Activated CD4-positive, alpha-beta T cell treated with anti-CD3 and anti-CD28 coated beads for 36 hours (primary cell): Measurements from ENCODE around the gene LONRF2. TPM values are rescaled to one million over a fixed set of nuclear protein-coding genes. Genes with fewer than 3 reads are reported as not detected.

ENCODE experiments used
- ATAC-seq: fragments of 200-7000 bp; cut with Tn5 transposase; one replicate; pipeline ENCODE4 v1.10.0; 2021; ENCODE audit warnings: mild to moderate bottlenecking, moderate library complexity
- CTCF ChIA-PET: fragments of 350-600 bp; sonication (Branson Sonifier 250); formaldehyde crosslinking; loops from one replicate; lab custom pipeline; 2021; ENCODE audit warnings: antibody characterized with exemption; lab: Charles Lee
- POLR2A ChIA-PET: fragments of 350-600 bp; sonication (Branson Sonifier 250); formaldehyde crosslinking; loops from one replicate; lab custom pipeline; 2021; ENCODE audit warnings: antibody characterized with exemption, inconsistent platforms; lab: Charles Lee
- DNase-seq: peaks from one replicate; pipeline ENCODE4 v3.0.0-alpha.2; 2020
- H3K27ac Mint-ChIP-seq: one replicate; pipeline ENCODE4 v1.8.0; 2021; ENCODE audit warnings: mixed read lengths
- H3K27me3 Mint-ChIP-seq: one replicate; pipeline ENCODE4 v1.8.0; 2021; ENCODE audit warnings: mixed read lengths
- H3K36me3 Mint-ChIP-seq: one replicate; pipeline ENCODE4 v1.8.0; 2021; ENCODE audit warnings: low read depth, mixed read lengths
- H3K4me1 Mint-ChIP-seq: one replicate; pipeline ENCODE4 v1.8.0; 2021; ENCODE audit warnings: mixed read lengths
- H3K4me3 Mint-ChIP-seq: one replicate; pipeline ENCODE4 v1.8.0; 2021; ENCODE audit warnings: mild to moderate bottlenecking, moderate library complexity, mixed read lengths
- H3K9me3 Mint-ChIP-seq: one replicate; pipeline ENCODE4 v1.8.0; 2021; ENCODE audit warnings: low read depth, mixed read lengths
- intact Hi-C, 2 experiments: fragments of 100-400 bp; cut with DNase I in 1 of 2; cut with micrococcal nuclease in 1 of 2; formaldehyde crosslinking; loops; one replicate each; pipeline versions ENCODE4 v1.14.2 to v1.15.1; 2022 to 2024; cut with DNase I, micrococcal nuclease
- total RNA-seq, 2 experiments: library from RNA; stranded (reverse); gene quantifications; one replicate each; pipeline ENCODE4 v1.2.3, GENCODE V29; 2021

Gene LONRF2
- total RNA-seq, 2 experiments from 2014 or later = 0.02 to 0.04 TPM

GRCh38 chr2:100273387-100273786 is 48.9 kb downstream of the LONRF2 start:
- POLR2A ChIA-PET = no interaction called here
- ATAC-seq (no peak), DNase-seq (no peak)
- H3K4me3 Mint-ChIP-seq = no peak overlapping the region
- intact Hi-C loops = no loop called here
- H3K9me3 Mint-ChIP-seq = no peaks in the 10 kb centered on the region
- H3K4me1 Mint-ChIP-seq = peaks cover 4% of the 10 kb centered on the region
- CTCF ChIA-PET = interaction anchor here (0.9 to 2.7 kb wide), 3 partner anchors 10 to 714 kb away, joined by 3 to 15 read pairs (median 4); no protein-coding TSS in a partner anchor
- H3K27me3 Mint-ChIP-seq = no peaks in the 10 kb centered on the region
- H3K27ac Mint-ChIP-seq = no peak overlapping the region
- no peaks in the 10 kb centered on the region for H3K36me3 Mint-ChIP-seq

- ATAC-seq = no peak
- Mint-ChIP-seq H3K4me3 (no peak overlapping the region), H3K9me3 (no peaks in the 10 kb centered on the region), H3K36me3 (no peaks in the 10 kb centered on the region), H3K27me3 (no peaks in the 10 kb centered on the region), H3K4me1 (peaks cover 4% of the 10 kb centered on the region), H3K27ac (no peak overlapping the region)
- CTCF ChIA-PET = interaction anchor here (1.6 to 2.7 kb wide), 2 partner anchors 10 to 713 kb away, joined by 3 to 15 read pairs; no protein-coding TSS in a partner anchor
- POLR2A ChIA-PET = no interaction called here
- intact Hi-C loops = no loop called here
- DNase-seq = no peak
These were observed 49.4 kb downstream of the LONRF2 start for GRCh38 chr2:100272841-100273329.

- Mint-ChIP-seq H3K36me3 (no peaks in the 10 kb centered on the region), H3K4me3 (no peak overlapping the region), H3K27ac (no peak overlapping the region), H3K27me3 (no peaks in the 10 kb centered on the region), H3K9me3 (no peaks in the 10 kb centered on the region), H3K4me1 (peaks cover 4% of the 10 kb centered on the region)
- POLR2A ChIA-PET = no interaction called here
- ATAC-seq = no peak
- intact Hi-C loops = no loop called here
- DNase-seq = no peak
- CTCF ChIA-PET = interaction anchor here (0.6 kb wide), 1 partner anchor 334 kb away, joined by 3 read pairs; no protein-coding TSS in a partner anchor
These were observed 51.1 kb downstream of the LONRF2 start for GRCh38 chr2:100271210-100271609.

GRCh38 chr2:100270381-100271146 is 51.7 kb downstream of the LONRF2 start:
- Mint-ChIP-seq H3K27ac (no peak overlapping the region), H3K4me1 (peaks cover 4% of the 10 kb centered on the region), H3K4me3 (no peak overlapping the region), H3K27me3 (no peaks in the 10 kb centered on the region), H3K9me3 (no peaks in the 10 kb centered on the region), H3K36me3 (no peaks in the 10 kb centered on the region)
- CTCF ChIA-PET = interaction anchor here (0.6 kb wide), 1 partner anchor 333 kb away, joined by 3 read pairs; no protein-coding TSS in a partner anchor
- intact Hi-C loops = no loop called here
- POLR2A ChIA-PET = no interaction called here
- ATAC-seq = no peak
- DNase-seq = no peak

GRCh38 chr2:100269889-100270288 is 52.4 kb downstream of the LONRF2 start:
- Mint-ChIP-seq H3K4me1 (peaks cover 4% of the 10 kb centered on the region), H3K36me3 (no peaks in the 10 kb centered on the region), H3K9me3 (no peaks in the 10 kb centered on the region), H3K4me3 (no peak overlapping the region), H3K27ac (no peak overlapping the region), H3K27me3 (no peaks in the 10 kb centered on the region)
- intact Hi-C loops = no loop called here
- ATAC-seq = no peak
- no peak for DNase-seq
- POLR2A ChIA-PET = no interaction called here
- CTCF ChIA-PET = no interaction called here

GRCh38 chr2:100268986-100269385 is 53.3 kb downstream of the LONRF2 start:
- CTCF ChIA-PET = no interaction called here
- ATAC-seq (no peak), DNase-seq (no peak)
- Mint-ChIP-seq H3K36me3 (no peaks in the 10 kb centered on the region), H3K27ac (no peak overlapping the region), H3K9me3 (no peaks in the 10 kb centered on the region), H3K4me3 (no peak overlapping the region), H3K27me3 (no peaks in the 10 kb centered on the region), H3K4me1 (peaks cover 4% of the 10 kb centered on the region)
- POLR2A ChIA-PET = no interaction called here
- intact Hi-C loops = no loop called here

GRCh38 chr2:100267751-100268150 is 54.5 kb downstream of the LONRF2 start:
- DNase-seq = no peak
- Mint-ChIP-seq H3K4me3 (no peak overlapping the region), H3K36me3 (no peaks in the 10 kb centered on the region), H3K27me3 (no peaks in the 10 kb centered on the region), H3K9me3 (no peaks in the 10 kb centered on the region), H3K27ac (no peak overlapping the region), H3K4me1 (no peaks in the 10 kb centered on the region)
- ChIA-PET POLR2A (no interaction called here), CTCF (no interaction called here)
- intact Hi-C loops = no loop called here
- ATAC-seq = no peak

- H3K4me1 Mint-ChIP-seq = no peaks in the 10 kb centered on the region
- intact Hi-C loops = no loop called here
- no peak for DNase-seq
- no peak overlapping the region for H3K4me3 Mint-ChIP-seq
- no peaks in the 10 kb centered on the region for H3K36me3 Mint-ChIP-seq
- no peaks in the 10 kb centered on the region for H3K9me3 Mint-ChIP-seq
- ChIA-PET POLR2A (no interaction called here), CTCF (interaction anchor here (0.6 to 1.5 kb wide), 4 partner anchors 15 to 723 kb away, joined by 3 to 4 read pairs (median 3); no protein-coding TSS in a partner anchor)
- ATAC-seq = no peak
- H3K27me3 Mint-ChIP-seq = no peaks in the 10 kb centered on the region
- no peak overlapping the region for H3K27ac Mint-ChIP-seq
These were observed 56.2 kb downstream of the LONRF2 start for GRCh38 chr2:100266126-100266525.

- no peak for ATAC-seq
- ChIA-PET CTCF (interaction anchor here (1.5 to 5.0 kb wide), 2 partner anchors 14 to 115 kb away, joined by 3 to 110 read pairs; no protein-coding TSS in a partner anchor), POLR2A (no interaction called here)
- Mint-ChIP-seq H3K9me3 (no peaks in the 10 kb centered on the region), H3K27ac (no peak overlapping the region), H3K27me3 (no peaks in the 10 kb centered on the region), H3K36me3 (no peaks in the 10 kb centered on the region), H3K4me3 (no peak overlapping the region), H3K4me1 (no peaks in the 10 kb centered on the region)
- no peak for DNase-seq
- intact Hi-C loops = no loop called here
These were observed 57.1 kb downstream of the LONRF2 start for GRCh38 chr2:100265226-100265625.

- H3K36me3 Mint-ChIP-seq = no peaks in the 10 kb centered on the region
- H3K27me3 Mint-ChIP-seq = no peaks in the 10 kb centered on the region
- H3K4me3 Mint-ChIP-seq = no peak overlapping the region
- CTCF ChIA-PET = interaction anchor here (3.9 to 5.0 kb wide), 2 partner anchors 108 to 116 kb away, joined by 15 to 110 read pairs; no protein-coding TSS in a partner anchor
- ATAC-seq (no peak), DNase-seq (no peak)
- H3K27ac Mint-ChIP-seq = no peak overlapping the region
- H3K4me1 Mint-ChIP-seq = no peaks in the 10 kb centered on the region
- no peaks in the 10 kb centered on the region for H3K9me3 Mint-ChIP-seq
- POLR2A ChIA-PET = no interaction called here
- intact Hi-C loops = loop anchor here in 1 of 2 experiments (5.0 kb wide), 1 partner anchor 707 kb away; no protein-coding TSS in a partner anchor
These were observed 57.6 kb downstream of the LONRF2 start for GRCh38 chr2:100264651-100265050.

- ChIA-PET CTCF (interaction anchor here (0.7 to 5.0 kb wide), 6 partner anchors 9 to 500 kb away, joined by 3 to 110 read pairs (median 9); no protein-coding TSS in a partner anchor), POLR2A (no interaction called here)
- intact Hi-C loops = loop anchor here in 1 of 2 experiments (5.0 kb wide), 1 partner anchor 707 kb away; no protein-coding TSS in a partner anchor
- DNase-seq (no peak), ATAC-seq (no peak)
- Mint-ChIP-seq H3K36me3 (no peaks in the 10 kb centered on the region), H3K27me3 (no peaks in the 10 kb centered on the region), H3K4me1 (no peaks in the 10 kb centered on the region), H3K27ac (no peak overlapping the region), H3K4me3 (no peak overlapping the region), H3K9me3 (no peaks in the 10 kb centered on the region)
These were observed 58.2 kb downstream of the LONRF2 start for GRCh38 chr2:100264121-100264520.
